GM10266 (cell line): Measurements from ENCODE around the gene NHS.

Source experiments
- DNase-seq: peaks from one replicate; pipeline ENCODE4 v3.0.0; 2012; ENCODE audit errors: extremely low spot score
- CTCF ChIP-seq: IDR thresholded peaks from 2 replicates; pipeline ENCODE4 v1.5.1; 2012; ENCODE audit warnings: mild to moderate bottlenecking, low read depth; ENCODE audit not compliant: control insufficient read depth, insufficient read depth; ENCODE audit errors: missing control alignments

The NHS gene

GRCh38 chrX:17769701-17770269, 394.8 kb downstream of the NHS start:
- no peak for DNase-seq

DNA sequence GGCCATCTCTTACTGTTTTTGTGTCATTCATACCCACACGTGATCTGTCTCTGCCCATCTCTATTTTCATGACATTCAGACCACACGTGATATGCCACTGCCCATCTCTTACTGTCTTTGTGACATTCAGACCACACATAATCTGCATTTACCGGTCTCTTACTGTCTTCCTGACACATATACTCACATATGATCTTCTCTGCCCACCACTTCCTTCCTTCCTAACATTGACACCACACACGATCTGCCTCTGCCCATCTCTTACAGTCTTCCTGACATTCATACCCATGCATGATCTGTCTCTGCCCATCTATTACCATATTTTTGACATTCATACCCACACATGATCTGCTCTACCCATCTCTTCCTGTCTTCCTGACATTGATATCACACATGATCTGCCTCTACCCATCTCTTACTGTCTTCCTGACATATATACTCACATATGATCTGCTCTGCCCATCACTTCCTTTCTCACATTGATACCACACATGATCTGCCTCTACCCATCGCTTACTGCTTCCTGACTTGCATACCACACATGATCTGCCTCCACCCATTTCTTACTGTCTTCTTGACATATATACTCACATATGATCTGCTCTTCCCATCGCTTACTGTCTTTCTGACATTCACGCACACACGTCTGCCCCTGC, 398.3 kb downstream of the NHS start:
- no peak for TF ChIP-seq CTCF
- DNase-seq, result no peak

More at GRCh38 chrX:17769701-17770269, 394.8 kb downstream of the NHS start:
- no peak for TF ChIP-seq CTCF

DNA sequence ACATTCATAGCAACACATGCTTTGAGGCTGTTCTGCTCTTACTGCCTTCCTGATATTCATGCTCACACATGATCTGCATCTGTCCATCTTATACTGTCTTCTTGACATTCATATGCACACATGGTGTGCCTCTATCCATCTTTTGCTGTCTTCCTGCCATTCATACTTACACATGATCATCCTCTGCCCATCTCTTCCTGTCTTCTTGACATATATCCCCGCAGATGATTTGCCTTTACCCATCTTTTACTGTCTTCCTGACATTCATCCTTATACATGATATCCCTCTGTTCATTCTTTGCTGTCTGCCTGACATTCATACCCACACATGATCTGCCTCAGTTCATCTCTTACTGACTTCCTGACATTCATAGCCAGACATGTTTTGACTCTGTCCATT, 399.1 kb downstream of the NHS start:
- no peak for TF ChIP-seq CTCF
- DNase-seq, result no peak

DNA sequence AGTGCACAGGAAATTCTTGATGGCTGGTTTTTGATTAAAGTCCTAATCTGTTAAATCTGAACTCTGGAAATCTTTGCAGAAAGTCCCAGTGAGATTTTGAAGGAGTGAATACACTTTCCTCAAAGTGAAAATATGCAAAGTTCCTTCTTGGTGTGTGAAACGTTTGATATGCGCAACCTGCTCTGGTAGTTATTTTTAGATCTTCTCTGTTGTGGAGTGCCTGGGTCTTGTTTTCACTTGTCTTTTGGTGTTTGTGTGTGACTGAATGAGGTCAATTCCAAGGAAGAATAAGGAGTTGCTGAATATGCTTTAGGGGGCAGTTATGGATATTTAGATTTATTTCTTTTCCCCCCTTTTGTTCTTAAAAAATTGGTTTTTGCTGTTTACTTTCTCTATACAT, 404.0 kb downstream of the NHS start:
- TF ChIP-seq CTCF, result no peak

GRCh38 chrX:17779434-17779833, 404.4 kb downstream of the NHS start:
- no peak for TF ChIP-seq CTCF

More for the DNA sequence above, 404.0 kb downstream of the NHS start:
- DNase-seq, result no peak

More at GRCh38 chrX:17779434-17779833, 404.4 kb downstream of the NHS start:
- no peak for DNase-seq
